ENCODE data around the gene FAAP24.
"Not testable (repeated sequence)": the region's sequence is repeated elsewhere in the genome, so short reads cannot be mapped to it uniquely, and the experiment has no call there.

Gene FAAP24

GRCh38 chr19:33000910-33001309 lies 28.9 kb downstream of the FAAP24 start:
- no peaks in the 10 kb centered on the region for H3K4me1 ChIP-seq (ENCODE audit: control insufficient read depth, insufficient read depth, low read length)
- H3K9ac ChIP-seq (ENCODE audit: low read depth, low read length): no peak overlapping the region
- peaks cover 25% of the 10 kb centered on the region for H3K36me3 ChIP-seq (ENCODE audit: control insufficient read depth, insufficient read depth, low read length)
- no peaks in the 10 kb centered on the region for H3K27me3 ChIP-seq (ENCODE audit: control insufficient read depth, insufficient read depth, low read length)
- H3K4me3 ChIP-seq (ENCODE audit: low read depth, low read length): no peak overlapping the region
- no peaks in the 10 kb centered on the region for H3K9me3 ChIP-seq (ENCODE audit: control insufficient read depth, insufficient read depth, low read length)

GRCh38 chr19:33002126-33002865 lies 30.3 kb downstream of the FAAP24 start:
- H3K9ac ChIP-seq (ENCODE audit: low read depth, low read length): not testable (repeated sequence)
- H3K36me3 ChIP-seq (ENCODE audit: control insufficient read depth, insufficient read depth, low read length): peaks cover 22% of the 10 kb centered on the region

DNA sequence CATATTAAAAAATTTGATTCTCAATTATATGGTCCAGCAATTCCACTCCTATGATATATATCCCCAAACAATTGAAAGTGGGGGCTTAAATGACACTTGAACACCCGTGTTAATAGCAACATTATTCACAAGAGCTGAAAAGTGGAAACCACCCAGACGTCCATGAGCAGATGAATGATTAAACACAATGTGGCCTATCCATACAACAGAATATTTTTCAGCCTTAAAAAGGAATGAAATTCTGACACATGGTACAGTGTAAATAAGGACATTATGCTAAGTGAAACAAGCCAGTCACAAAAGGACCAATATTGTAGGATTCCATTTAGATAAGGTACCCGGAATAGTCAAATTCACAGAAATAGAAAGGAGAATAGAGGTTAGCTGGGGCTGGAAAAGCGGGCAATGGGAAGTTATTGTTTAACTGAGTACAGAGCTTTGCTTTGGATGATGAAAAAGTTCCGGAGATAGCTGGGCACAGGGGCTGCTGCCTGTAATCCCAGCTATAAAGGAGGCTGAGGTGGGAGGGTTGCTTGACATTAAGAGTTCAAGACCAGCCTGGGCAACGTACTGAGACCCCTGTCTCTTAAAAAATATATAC lies 31.5 kb downstream of the FAAP24 start:
- not testable (repeated sequence) for H3K4me3 ChIP-seq (ENCODE audit: low read depth, low read length); H3K27me3 ChIP-seq (ENCODE audit: control insufficient read depth, insufficient read depth, low read length); H3K4me1 ChIP-seq (ENCODE audit: control insufficient read depth, insufficient read depth, low read length); H3K9ac ChIP-seq (ENCODE audit: low read depth, low read length); H3K9me3 ChIP-seq (ENCODE audit: control insufficient read depth, insufficient read depth, low read length)
- peaks cover 21% of the 10 kb centered on the region for H3K36me3 ChIP-seq (ENCODE audit: control insufficient read depth, insufficient read depth, low read length)

More at GRCh38 chr19:33002126-33002865, 30.3 kb downstream of the FAAP24 start:
- not testable (repeated sequence) for H3K9me3 ChIP-seq (ENCODE audit: control insufficient read depth, insufficient read depth, low read length); H3K27me3 ChIP-seq (ENCODE audit: control insufficient read depth, insufficient read depth, low read length); H3K4me3 ChIP-seq (ENCODE audit: low read depth, low read length); H3K4me1 ChIP-seq (ENCODE audit: control insufficient read depth, insufficient read depth, low read length)

DNA sequence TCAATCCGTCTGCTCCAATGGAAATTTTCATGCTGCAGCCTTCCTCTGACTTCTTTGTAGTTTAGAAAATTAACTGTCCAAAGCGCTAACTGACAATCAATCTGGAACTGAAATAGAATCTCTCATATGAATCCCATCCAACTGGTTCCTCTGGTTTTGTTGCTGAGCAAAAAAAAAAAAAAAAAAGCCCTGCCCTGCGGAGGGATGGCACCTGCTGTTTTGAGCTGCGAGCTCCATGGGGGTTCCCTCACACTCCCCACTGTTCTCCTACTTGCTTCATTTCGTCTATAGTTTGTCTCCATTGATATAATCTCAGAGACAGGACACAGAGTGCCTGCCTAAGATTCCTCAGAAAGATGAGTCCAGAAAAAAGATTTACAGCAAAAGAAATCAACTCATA lies 33.4 kb downstream of the FAAP24 start:
- Histone ChIP-seq H3K4me1 (ENCODE audit: control insufficient read depth, insufficient read depth, low read length) (no peaks in the 10 kb centered on the region), H3K9me3 (ENCODE audit: control insufficient read depth, insufficient read depth, low read length) (no peaks in the 10 kb centered on the region), H3K4me3 (ENCODE audit: low read depth, low read length) (no peak overlapping the region), H3K27me3 (ENCODE audit: control insufficient read depth, insufficient read depth, low read length) (no peaks in the 10 kb centered on the region), H3K9ac (ENCODE audit: low read depth, low read length) (no peak overlapping the region), H3K36me3 (ENCODE audit: control insufficient read depth, insufficient read depth, low read length) (peaks cover 14% of the 10 kb centered on the region)

DNA sequence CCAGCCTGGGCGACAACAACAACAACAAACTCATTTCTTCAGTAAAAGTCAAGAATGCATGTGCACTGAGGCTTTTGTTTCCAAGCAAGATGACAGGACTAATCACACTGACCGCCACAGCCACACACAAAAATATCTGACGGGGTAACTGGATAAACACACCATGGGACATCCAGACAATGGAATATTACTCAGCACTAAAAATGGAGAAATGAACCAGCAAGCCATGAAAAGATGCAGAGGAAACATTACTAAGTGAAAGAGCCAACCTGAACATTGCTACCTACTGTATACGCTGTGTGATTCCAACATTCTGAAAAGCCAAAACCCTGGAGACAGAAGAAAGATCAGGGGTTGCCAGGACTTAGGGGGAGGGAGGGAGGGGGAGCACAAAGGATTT lies 36.7 kb downstream of the FAAP24 start:
- no peaks in the 10 kb centered on the region for H3K27me3 ChIP-seq (ENCODE audit: control insufficient read depth, insufficient read depth, low read length)
- no peak overlapping the region for H3K9ac ChIP-seq (ENCODE audit: low read depth, low read length)
- H3K36me3 ChIP-seq (ENCODE audit: control insufficient read depth, insufficient read depth, low read length): peaks cover 10% of the 10 kb centered on the region
- H3K9me3 ChIP-seq (ENCODE audit: control insufficient read depth, insufficient read depth, low read length): no peaks in the 10 kb centered on the region
- no peak overlapping the region for H3K4me3 ChIP-seq (ENCODE audit: low read depth, low read length)
- H3K4me1 ChIP-seq (ENCODE audit: control insufficient read depth, insufficient read depth, low read length): no peaks in the 10 kb centered on the region

DNA sequence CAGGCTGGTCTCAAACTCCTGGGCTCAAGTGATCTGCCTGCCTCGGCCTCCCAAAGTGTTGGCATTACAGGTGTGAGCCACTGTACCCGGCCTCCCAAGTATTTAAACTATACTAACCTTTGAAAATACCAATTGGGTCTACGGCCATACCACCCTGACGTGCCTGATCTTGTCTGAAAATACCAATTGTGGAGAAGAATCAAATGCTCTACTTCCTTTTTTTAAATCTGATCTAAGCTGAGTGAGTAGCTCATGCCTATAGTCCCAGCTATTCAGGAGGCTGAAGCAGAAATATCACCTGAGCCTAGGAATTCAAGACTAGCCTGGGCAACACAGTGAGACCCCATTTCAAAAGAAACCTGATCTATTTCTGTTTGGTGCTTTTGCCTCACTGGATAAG lies 38.8 kb downstream of the FAAP24 start:
- peaks cover 10% of the 10 kb centered on the region for H3K36me3 ChIP-seq (ENCODE audit: control insufficient read depth, insufficient read depth, low read length)
- H3K9ac ChIP-seq (ENCODE audit: low read depth, low read length); H3K27me3 ChIP-seq (ENCODE audit: control insufficient read depth, insufficient read depth, low read length); H3K9me3 ChIP-seq (ENCODE audit: control insufficient read depth, insufficient read depth, low read length); H3K4me3 ChIP-seq (ENCODE audit: low read depth, low read length); H3K4me1 ChIP-seq (ENCODE audit: control insufficient read depth, insufficient read depth, low read length): not testable (repeated sequence)

DNA sequence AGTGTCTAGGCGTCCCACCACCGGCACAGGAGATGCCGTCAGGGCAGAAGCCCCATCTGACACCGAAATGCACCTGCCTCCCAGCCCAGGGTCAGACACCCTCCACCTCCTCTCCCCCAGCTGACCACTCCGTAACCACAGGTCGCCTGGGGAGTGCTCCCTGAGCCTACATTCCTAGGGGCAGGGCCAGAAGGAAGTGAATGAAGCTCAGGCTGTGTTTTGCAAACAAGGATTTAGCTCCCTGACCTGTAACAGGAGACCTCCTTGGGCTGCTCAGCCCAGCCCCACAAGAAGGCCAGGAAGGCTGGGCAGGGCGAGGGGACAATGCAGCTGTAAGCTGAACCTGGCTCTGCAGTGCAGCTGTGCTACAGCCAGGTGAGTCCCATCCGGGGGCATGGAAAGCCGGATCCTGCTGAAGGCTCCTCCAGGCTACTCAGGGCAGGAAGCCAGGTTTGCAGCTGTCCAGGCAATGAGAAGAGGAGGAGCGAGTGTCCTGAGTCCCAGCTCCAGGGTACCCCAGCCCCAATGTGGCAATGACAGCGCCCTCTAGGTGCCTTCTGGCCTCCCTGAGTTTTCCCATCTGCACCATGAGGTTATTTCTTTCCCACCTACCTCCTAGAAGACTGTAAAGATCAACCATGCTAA lies 50.6 kb downstream of the FAAP24 start:
- H3K9me3 ChIP-seq (ENCODE audit: control insufficient read depth, insufficient read depth, low read length): no peaks in the 10 kb centered on the region
- no peaks in the 10 kb centered on the region for H3K27me3 ChIP-seq (ENCODE audit: control insufficient read depth, insufficient read depth, low read length)
- peak overlapping the region; percentile 1 for H3K4me3 ChIP-seq (ENCODE audit: low read depth, low read length)
- no peak overlapping the region for H3K9ac ChIP-seq (ENCODE audit: low read depth, low read length)
- peaks cover 4% of the 10 kb centered on the region for H3K36me3 ChIP-seq (ENCODE audit: control insufficient read depth, insufficient read depth, low read length)
- H3K4me1 ChIP-seq (ENCODE audit: control insufficient read depth, insufficient read depth, low read length): peaks cover 6% of the 10 kb centered on the region

DNA sequence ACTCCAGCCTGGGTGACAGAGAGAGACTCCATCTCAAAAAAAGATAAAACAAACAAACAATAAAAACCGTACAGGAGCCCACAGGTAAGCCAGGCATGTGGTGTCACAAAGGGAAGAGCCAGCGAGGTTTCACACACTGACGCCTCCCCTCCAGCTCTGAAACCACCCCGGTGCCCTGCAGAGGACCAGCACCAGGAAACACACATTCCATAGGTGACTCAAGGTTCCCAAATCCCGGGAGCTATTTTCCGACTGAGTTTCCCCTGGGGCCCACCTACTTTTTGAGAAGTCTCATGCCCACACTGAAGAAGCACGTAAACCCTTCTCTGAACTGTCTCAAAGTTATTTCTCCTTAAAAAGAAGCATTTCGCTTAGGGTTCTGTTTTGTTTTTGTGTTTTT lies 52.4 kb downstream of the FAAP24 start:
- Histone ChIP-seq H3K4me3 (ENCODE audit: low read depth, low read length) (no peak overlapping the region), H3K27me3 (ENCODE audit: control insufficient read depth, insufficient read depth, low read length) (no peaks in the 10 kb centered on the region), H3K4me1 (ENCODE audit: control insufficient read depth, insufficient read depth, low read length) (peaks cover 6% of the 10 kb centered on the region), H3K9ac (ENCODE audit: low read depth, low read length) (no peak overlapping the region), H3K36me3 (ENCODE audit: control insufficient read depth, insufficient read depth, low read length) (peaks cover 4% of the 10 kb centered on the region), H3K9me3 (ENCODE audit: control insufficient read depth, insufficient read depth, low read length) (no peaks in the 10 kb centered on the region)

DNA sequence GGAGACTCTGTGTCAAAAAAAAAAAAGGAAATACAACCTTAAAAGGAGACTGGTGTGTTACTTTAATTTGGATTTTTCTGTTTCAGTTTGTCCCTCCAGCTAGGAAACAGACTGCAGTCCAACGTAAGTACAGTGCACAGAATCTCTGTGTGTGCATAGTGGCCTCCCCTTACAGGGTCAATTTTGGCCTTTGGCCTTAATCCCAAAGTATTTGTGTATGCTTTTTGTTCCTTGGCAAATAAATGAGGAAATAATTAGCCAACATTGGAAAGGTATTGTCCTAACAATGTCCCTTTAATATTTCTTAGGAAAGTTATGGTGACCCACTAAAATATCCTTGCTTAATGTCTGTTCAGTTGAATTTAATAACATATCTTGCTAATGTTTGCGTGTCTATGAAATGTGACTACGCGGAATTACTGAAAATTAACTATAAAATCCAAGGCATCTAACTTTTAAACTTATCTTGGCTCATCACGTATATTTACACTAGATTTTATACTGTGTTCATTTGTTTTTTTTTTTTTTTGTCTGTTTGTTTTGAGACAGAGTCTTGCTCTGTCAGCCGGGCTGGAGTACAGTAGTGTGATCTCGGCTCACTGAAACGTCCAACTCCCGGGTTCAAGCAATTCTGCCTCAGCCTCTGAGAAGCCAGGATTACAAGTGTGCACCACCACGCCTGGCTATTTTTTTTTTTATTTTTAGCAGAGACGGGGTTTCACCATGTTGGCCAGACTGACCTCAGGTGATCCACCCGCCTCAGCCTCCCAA lies 53.6 kb downstream of the FAAP24 start:
- H3K9ac ChIP-seq (ENCODE audit: low read depth, low read length); H3K4me1 ChIP-seq (ENCODE audit: control insufficient read depth, insufficient read depth, low read length); H3K9me3 ChIP-seq (ENCODE audit: control insufficient read depth, insufficient read depth, low read length); H3K36me3 ChIP-seq (ENCODE audit: control insufficient read depth, insufficient read depth, low read length); H3K27me3 ChIP-seq (ENCODE audit: control insufficient read depth, insufficient read depth, low read length); H3K4me3 ChIP-seq (ENCODE audit: low read depth, low read length): not testable (repeated sequence)

- not testable (repeated sequence) for H3K4me3 ChIP-seq (ENCODE audit: low read depth, low read length); H3K36me3 ChIP-seq (ENCODE audit: control insufficient read depth, insufficient read depth, low read length); H3K9ac ChIP-seq (ENCODE audit: low read depth, low read length); H3K9me3 ChIP-seq (ENCODE audit: control insufficient read depth, insufficient read depth, low read length); H3K4me1 ChIP-seq (ENCODE audit: control insufficient read depth, insufficient read depth, low read length); H3K27me3 ChIP-seq (ENCODE audit: control insufficient read depth, insufficient read depth, low read length)
Observed at GRCh38 chr19:33026602-33027001, 54.6 kb downstream of the FAAP24 start.
